PFSK-1 (cell line): ENCODE results near the gene BCAS4. TPM values are rescaled to one million over a fixed set of nuclear protein-coding genes. Genes with fewer than 3 reads are reported as not detected.
A peak's percentile ranks its signal among the peaks of the same experiment; 100 is the strongest.

Experiments
- FOXP2 ChIP-seq: optimal IDR thresholded peaks from 2 replicates; pipeline ENCODE3; 2011; ENCODE audit warnings: borderline replicate concordance, control low read depth, inconsistent platforms; ENCODE audit not compliant: insufficient read depth; ENCODE audit errors: extremely low read length, extremely low read depth
- POLR2AphosphoS5 ChIP-seq: IDR thresholded peaks from 2 replicates; pipeline ENCODE4 v1.6.1; 2012; ENCODE audit warnings: low read depth, mild to moderate bottlenecking, control low read depth, low read length, moderate library complexity
- REST ChIP-seq, 2 experiments: IDR thresholded peaks; 2 replicates each; pipeline versions ENCODE4 v1.6.1 to v1.8.0; 2011 to 2012; ENCODE audit warnings: low read depth in 2 of 2, low read length in 2 of 2, control low read depth in 1 of 2, inconsistent platforms in 1 of 2, mild to moderate bottlenecking in 1 of 2, moderate library complexity in 1 of 2; ENCODE audit not compliant: insufficient read depth in 1 of 2
- SIN3A ChIP-seq: IDR thresholded peaks from 2 replicates; pipeline ENCODE4 v1.6.1; 2012; ENCODE audit warnings: mild to moderate bottlenecking, low read length, moderate library complexity, borderline replicate concordance; ENCODE audit not compliant: insufficient read depth
- TAF1 ChIP-seq: IDR thresholded peaks from 2 replicates; pipeline ENCODE4 v1.6.1; 2012; ENCODE audit warnings: low read length, control low read depth, borderline replicate concordance; ENCODE audit not compliant: insufficient read depth
- polyA plus RNA-seq: library from polyadenylated mRNA; unstranded; fragments of >200 nt; gene quantifications from one replicate; pipeline ENCODE4 v1.2.1, GENCODE V29; 2012; ENCODE audit warnings: low read depth, missing spikeins; ENCODE audit not compliant: insufficient read length

The BCAS4 gene, protein sequence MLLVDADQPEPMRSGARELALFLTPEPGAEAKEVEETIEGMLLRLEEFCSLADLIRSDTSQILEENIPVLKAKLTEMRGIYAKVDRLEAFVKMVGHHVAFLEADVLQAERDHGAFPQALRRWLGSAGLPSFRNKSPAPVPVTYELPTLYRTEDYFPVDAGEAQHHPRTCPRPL
- 5.6 TPM for polyA plus RNA-seq

DNA sequence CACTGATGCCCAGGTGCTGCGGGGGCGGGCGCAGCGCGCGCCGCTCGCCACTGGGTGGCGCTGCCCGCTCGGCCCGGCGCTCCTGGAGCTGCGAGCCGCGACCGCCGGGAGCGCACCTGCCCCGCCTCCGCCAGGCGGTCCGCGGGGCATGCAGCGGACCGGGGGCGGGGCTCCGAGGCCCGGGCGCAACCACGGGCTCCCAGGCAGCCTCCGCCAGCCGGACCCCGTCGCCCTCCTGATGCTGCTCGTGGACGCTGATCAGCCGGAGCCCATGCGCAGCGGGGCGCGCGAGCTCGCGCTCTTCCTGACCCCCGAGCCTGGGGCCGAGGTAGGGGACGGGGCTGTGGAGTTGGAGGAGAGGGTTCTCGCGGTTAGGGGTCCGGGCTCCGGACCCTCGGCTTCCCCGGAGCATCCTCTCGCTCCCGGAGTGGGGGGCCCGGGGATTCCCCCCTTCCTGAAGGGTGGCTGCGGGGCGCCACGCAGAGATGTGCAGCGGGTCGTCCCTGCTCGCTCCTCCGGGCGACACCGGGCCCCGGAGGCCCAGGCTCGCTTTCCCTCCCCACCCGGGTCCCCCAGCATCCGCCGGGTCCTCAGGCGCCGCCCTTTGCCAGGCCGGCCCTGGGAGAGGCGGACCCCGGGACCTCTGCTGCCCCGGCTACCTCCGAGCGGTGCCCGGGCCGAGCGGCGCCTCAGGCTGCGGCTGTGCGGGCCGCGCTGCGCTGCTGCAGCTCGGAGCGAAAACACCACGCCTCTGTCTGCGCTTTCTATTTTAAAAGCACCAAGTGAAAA lies at the start of gene BCAS4:
Gene BCAS4 (plus strand): TSS at position 216 of the 789 bp plus-strand sequence. CDS start 23 bp downstream, at position 239.
- peak; percentile 31 for TF ChIP-seq FOXP2
- TF ChIP-seq REST (IDR thresholded peaks at IDR 0.05; ENCODE audit: insufficient read depth in 1 of 2, low read depth in 2 of 2, low read length in 2 of 2) = no peak
- TF ChIP-seq SIN3A = no peak
- TF ChIP-seq POLR2AphosphoS5 = no peak
- no peak for TF ChIP-seq TAF1

- no peak for TF ChIP-seq TAF1
- TF ChIP-seq POLR2AphosphoS5 = no peak
- no peak for TF ChIP-seq REST (IDR thresholded peaks at IDR 0.05; ENCODE audit: insufficient read depth in 1 of 2, low read depth in 2 of 2, low read length in 2 of 2)
- TF ChIP-seq FOXP2 = no peak
- no peak for TF ChIP-seq SIN3A
These were observed 49.2 kb upstream of the BCAS4 start for GRCh38 chr20:50745634-50746137.

GRCh38 chr20:50746138-50746940 lies 48.5 kb upstream of the BCAS4 start:
- no peak for TF ChIP-seq TAF1
- no peak for TF ChIP-seq SIN3A
- no peak for TF ChIP-seq POLR2AphosphoS5
- no peak for TF ChIP-seq FOXP2
- TF ChIP-seq REST (IDR thresholded peaks at IDR 0.05; ENCODE audit: insufficient read depth in 1 of 2, low read depth in 2 of 2, low read length in 2 of 2) = no peak

DNA sequence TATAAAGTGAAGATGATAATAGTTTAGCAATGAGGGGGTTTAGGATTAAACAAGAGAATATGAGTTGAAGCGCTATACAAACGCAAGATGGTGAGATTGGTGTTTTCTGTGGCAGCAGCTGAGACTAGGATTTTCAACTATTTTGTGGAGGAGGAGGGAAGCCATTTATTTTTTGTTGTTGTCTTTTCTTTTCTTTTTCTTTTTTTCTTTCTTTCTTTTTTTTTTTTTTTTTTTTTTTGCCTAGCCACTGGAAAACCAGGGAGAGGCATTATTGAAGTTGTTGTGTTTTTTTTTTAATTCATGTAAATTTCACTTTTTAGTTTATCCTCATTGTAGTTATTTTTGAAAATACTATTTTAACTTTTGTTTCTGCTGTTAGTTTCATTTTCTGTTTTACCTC lies 47.6 kb upstream of the BCAS4 start:
- no peak for TF ChIP-seq FOXP2

- TF ChIP-seq SIN3A (no peak), TAF1 (no peak), POLR2AphosphoS5 (no peak), REST (IDR thresholded peaks at IDR 0.05; ENCODE audit: insufficient read depth in 1 of 2, low read depth in 2 of 2, low read length in 2 of 2) (no peak), FOXP2 (no peak)
These were observed 44.7 kb upstream of the BCAS4 start for GRCh38 chr20:50750145-50750671.
